T-helper 1 cell (primary cell): ENCODE measurements around the gene TTC6.
A peak's percentile ranks its signal among the peaks of the same experiment; 100 is the strongest.

Experiments used
- DNase-seq, 5 donors: peaks; one replicate each; pipeline ENCODE4 v3.0.0-alpha.2; 2012 to 2020

Gene TTC6

GRCh38 chr14:37586797-37587130 lies 8.7 kb upstream of the TTC6 start:
- no peak for DNase-seq

DNA sequence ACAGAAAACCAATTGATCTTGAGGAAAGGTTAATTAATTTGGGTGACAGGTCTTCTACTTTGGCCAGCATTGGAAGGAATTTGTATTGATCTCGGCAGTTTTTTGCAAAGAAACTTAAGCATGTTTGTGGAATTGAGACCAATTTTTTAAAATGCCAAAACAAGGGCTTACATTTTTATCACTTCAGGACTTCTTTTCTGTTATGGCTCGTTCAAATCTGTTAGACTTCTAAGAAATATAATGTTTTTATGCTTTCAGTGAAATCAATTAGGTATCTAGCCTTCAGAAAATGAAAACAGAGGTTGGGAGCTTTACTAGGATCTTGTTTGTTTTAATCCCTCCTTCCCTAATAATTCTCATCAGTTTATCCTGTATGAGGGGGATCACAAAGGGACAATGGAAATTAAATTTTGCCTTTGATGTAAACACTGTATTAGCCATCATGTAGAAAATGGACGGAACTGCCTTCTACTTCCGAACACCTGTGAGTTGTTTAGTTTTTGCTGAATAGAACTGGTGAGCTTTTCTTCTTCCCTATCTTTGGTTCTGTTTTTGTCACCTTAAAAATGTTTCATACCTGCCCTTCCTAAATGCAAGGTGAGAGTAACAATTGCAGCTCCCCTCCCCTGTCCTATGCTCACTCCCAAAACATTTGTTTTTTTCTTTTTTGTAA lies 8.2 kb upstream of the TTC6 start:
- DNase-seq, result no peak

- DNase-seq, result no peak
Observed at GRCh38 chr14:37587881-37588666, 7.4 kb upstream of the TTC6 start.

DNA sequence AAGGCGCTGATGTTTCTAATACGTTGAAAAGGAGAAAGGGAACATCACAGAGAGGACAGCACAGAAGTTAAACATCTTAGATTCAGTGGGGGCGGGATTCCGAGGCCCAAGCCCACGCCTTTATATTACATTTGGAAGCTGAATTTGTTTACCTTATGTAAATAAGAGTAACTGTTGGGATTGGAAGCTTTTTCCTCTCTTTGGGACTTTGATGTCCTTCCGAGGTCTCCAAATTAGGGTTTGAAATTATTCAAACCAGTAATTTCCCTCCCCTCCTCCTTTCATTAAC lies 6.8 kb upstream of the TTC6 start:
- DNase-seq, result no peak

DNA sequence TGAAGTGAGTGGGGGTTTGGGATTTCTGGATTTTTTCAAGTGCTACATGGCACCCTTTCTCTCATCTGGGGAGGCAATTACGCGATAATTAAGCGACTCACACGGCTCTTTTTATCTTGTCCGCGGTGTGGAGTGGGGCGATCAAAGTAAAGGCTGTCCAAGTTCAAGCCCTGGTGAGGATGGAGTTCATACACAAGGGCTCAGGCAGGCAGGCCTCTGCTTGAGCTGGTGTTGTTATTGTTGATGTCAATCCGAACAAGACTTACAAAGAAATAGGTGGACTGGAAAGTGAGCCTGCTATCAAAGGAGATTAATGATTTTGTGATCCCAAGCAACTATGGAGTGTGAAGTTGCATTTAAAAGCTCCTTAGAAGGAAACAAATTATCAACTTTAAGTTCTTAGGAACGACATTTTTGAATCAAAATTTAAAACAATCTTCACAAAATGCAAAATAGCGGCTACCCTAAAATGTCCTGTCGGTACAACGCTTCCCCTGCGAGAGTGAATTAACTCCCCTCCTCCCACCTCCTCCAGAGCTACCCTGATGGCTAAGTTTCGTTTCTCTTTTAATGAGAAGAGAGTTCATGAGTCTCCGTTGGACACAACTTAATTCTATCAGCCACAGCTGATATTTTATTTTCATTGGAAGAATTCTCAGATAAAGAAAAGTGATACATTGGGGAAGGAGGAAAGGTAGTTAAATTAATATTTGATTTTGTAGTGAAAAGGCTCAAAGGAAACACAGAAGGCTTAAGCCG lies 6.3 kb upstream of the TTC6 start:
- DNase-seq, result no peak

GRCh38 chr14:37589715-37590427 lies 5.6 kb upstream of the TTC6 start:
- DNase-seq, result no peak

DNA sequence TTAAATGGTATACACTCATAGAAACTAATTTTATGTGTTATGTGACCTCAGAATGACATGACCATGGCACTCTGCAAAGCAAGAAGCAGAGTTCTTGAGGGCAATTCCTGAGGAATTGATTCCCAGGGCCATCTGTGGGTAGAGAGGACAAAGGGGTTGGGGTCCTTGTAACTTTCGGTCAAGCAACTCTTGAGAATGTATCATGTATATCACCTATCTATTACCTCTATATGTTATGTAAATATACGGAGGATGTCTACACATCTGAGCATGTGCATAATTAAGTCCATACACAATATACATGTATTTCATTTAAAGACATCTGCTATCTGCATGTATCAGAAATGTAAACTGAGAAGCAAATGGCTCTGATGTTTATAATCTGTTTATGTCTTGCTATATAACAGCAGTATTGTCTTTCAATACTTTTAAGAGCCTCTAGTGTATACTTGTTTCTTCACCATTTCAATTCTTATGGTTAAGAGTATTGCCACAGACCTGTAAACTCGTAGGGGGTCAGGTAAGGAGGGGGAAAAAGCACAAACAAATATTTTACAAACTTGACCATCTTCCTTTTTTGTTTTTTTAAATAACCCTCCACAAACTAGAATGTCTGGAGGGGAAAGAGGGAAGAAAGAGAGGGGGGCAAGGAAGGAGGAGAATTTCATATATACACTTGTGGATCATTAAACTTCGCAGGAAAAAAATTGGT lies 4.8 kb upstream of the TTC6 start:
- no peak for DNase-seq

DNA sequence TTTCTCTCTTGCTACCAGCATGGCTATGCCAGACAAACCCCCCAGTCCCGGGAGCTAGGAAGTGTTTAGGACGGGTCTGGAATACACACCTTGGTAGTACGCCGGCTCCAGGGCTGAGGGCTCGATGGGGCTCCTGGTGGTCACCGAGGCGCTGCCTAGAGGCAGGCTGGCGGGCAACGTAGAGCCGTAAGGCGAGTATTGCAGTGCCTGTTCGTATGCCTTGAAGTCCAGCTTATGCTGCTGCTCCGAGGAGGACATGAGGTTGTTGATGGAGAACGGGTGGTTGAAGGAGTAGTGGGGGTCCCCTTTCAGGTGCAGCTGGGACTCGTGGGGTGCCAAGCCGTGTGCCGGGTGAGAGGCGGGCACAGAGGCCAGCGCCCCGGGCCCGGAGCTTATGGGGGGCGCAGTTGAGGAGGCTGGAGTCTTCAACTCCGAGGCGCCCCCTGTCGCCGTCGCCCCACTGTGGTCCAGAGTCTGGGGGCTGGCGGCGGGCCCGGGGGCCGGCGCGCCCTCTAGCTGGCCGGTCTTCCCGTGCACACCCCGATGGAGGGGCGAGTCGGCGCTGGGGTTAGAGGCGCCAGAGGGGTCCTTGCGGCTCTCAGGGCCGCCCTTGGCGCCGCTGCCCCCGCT lies 4.0 kb upstream of the TTC6 start:
- DNase-seq, result no peak

DNA sequence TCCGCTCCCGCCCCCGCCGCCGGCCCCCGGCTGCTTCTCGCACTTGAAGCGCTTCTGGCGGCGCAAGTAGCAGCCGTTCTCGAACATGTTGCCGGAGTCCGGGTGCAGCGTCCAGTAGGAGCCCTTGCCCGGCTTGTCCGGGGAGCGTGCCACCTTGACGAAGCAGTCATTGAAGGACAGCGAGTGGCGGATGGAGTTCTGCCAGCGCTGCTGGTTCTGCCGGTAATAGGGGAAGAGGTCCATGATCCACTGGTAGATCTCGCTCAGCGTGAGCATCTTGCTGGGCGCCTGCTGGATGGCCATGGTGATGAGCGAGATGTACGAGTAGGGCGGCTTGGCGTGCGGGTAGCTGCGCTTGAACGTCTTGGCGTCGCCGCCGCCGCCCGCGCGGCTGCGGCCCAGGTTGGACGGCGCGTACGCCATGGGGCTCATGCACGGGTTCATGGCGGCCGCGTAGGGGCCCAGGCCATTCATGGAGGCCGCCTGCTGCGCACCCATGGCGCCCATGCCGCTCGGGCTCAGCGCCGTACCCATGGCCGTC lies 3.4 kb upstream of the TTC6 start:
- no peak for DNase-seq

DNA sequence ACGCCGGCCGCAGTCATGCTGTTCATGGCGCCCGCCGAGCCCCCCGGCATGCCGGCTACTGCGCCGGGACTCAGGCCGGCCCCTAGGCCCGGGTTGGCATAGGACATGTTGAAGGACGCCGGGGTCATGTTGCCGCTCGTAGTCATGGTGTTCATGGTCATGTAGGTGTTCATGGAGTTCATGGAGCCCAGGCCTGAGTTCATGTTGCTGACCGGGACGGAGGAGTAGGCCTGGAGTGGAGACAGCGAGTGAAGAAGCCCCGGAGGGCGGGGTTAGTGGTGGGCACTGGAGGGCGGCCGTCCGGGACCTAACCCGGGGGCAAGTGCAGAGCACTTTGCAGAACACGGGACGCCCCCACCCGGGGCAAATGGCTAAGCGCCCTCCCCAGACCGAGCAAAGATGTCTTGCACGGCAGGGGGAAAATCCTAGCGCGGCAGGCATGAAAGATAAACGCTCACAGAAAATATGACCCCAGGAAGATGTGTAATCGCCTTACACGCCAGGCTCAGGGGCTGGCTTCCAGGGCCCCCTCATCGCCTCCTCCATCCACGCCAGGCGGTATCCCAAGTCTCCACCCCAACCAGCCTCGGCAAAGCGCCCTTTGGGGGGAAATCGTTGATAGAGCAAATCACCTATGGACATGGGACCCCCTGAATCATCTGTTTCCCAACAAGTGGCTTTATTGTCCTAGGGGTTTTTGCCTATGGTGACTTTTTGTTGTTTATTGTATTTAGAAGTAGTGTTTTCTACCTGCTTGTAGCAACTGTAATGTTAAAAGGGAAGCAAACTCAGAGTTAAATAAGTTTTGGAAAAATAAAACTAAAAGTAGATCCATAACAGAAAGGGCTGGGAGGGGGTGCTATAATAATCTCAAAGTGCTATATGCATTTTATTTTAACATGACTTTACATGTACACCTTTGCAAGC lies 2.7 kb upstream of the TTC6 start:
- DNase-seq, result no peak

DNA sequence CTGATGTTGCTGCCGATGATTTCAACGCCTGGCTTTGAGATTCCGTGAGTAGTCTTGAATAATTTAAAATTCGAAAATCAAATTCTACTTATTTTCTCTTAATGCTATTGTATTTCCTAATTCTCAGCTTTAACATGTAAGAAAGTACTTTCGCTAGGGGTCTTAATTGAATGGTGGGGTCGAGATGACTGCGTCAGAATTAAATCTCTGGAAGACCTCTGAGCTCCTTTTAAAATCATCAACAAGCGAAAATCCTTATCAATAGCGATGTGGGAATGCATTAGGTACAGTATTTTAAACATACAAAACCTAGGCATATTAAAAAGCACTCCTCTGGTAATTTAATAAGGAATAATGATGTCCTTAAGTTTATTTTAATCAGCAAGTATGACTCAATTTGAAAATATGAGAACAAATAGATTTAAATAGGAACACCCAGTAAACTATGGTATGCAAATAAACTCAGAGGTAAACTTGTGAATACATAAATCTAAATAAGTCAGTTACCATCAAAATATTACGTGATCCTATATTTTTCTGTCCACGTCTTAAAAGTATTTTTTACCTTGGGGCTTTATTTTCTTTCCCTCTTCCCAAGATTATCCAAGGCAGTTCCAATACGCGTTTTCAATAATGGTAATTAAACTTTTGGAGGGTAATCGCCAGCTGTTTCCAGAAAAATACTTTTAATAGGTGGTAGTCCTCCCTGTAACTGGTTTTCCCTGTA lies 1.8 kb upstream of the TTC6 start:
- no peak for DNase-seq

DNA sequence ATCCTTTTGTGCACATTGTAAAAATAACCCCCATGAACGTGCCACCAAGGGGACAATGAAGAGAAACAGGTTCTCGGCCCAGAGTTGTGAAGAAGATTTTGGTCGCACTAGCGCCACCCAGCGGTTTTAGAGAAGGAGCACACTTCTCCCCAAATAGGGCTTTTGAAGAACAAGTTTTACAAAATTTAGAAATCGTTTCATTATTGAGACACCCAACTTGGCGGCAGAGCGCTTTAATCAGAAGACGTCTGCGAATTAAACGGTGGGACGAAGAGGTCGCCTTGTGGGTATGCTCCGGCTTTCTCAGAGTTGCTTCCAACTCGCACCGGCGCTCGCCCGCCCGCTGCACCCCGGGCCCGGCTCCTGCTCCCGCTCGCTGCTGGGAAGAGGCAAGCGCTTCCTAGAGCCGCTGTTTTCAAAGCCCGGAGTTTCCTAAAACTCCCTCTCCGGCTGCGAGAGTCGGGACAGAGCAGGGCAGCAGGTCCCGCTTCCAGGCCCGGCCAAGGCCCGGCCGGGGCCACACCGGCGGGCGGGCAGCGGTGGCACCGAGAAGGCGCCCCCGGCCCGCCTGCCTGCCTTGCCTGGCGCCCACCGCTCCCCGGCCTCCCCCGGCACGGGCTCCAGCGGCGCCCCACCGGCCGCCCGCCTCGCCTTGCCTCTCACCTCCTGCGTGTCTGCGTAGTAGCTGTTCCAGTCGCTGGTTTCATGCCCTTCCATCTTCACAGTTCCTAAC lies 1.0 kb upstream of the TTC6 start:
- peak in 1 of 5 donors; percentile 25 for DNase-seq

GRCh38 chr14:37595809-37596621 lies 586 bp downstream of the TTC6 start:
- peak in 1 of 5 donors; percentile 29 for DNase-seq

- DNase-seq, result no peak
Observed at GRCh38 chr14:37596790-37597472, 1.5 kb downstream of the TTC6 start.

DNA sequence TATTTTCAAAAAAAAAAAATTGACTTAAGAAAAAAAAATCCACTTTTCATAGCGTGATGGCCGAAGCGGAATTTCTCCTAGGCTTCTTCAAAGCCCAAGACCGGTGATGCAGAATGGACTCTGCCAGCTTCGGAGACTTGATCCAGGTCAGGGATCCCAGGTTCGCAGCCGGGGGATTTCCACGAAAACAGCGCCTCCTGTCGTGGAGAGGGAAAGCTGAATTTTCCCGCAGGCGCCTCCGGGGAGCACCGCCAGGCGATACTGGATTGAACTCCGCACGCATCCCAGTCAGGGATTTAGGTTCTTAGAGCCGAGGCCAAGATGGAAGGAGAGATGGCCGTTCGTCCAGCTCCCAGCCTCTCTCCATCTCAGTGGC lies 2.1 kb downstream of the TTC6 start:
- DNase-seq, result no peak

DNA sequence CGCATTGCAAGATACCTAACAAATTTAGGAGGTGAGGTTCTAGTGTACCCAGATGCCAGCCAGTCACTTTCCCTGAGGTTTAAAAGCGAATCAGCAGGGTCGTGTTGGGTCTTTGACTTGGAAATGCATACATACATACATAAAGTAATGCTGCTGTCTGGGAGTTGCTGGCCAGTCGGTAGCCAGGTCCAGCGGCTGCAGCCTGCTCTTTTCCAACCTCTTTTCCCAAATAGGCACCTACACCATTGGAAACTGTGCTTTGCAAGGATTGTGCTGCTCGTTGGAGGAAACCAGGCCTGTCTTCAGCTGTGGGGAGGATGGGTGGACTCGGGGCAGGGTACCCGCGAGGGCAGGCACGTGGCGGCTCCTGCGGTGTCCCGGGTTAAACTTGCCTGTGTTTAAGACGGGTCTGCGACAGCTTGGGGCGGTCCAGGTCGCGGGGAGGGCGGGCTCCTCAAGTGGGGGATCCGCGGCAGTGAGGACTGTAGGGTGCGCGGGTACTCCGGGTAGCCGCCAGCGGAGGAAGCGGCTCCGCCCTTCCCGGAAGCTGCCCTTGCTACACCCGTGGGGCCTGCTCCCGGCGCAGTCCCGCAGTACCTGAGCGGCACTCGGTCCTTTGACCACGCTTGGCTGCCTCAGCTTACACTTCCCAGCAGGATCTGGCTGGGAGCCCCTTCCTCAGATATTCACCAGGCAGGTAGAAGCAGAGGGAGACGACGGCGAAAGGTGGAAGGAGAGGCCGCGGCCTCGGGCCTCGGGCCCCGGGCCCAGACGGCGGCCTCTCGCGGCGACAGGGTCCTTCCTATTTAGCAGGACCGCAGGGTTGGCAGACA lies 2.7 kb downstream of the TTC6 start:
- DNase-seq, result peak in 1 of 5 donors; percentile 3
